B cell (primary cell): ENCODE results near the gene HLA-DOB. TPM values are rescaled to one million over a fixed set of nuclear protein-coding genes. Genes with fewer than 3 reads are reported as not detected.

Experiments used
- ATAC-seq: fragments of 200-7000 bp; cut with Tn5 transposase; one replicate; pipeline ENCODE4 v1.10.0; 2021; ENCODE audit warnings: low read depth, mild to moderate bottlenecking, moderate number of reproducible peaks, moderate library complexity
- CTCF ChIA-PET: fragments of 350-600 bp; sonication (Branson Sonifier 250); formaldehyde crosslinking; loops from one replicate; lab custom pipeline; 2021; ENCODE audit warnings: antibody characterized with exemption, inconsistent platforms; lab: Charles Lee
- POLR2A ChIA-PET: fragments of 350-600 bp; sonication (Branson Sonifier 250); formaldehyde crosslinking; loops from one replicate; lab custom pipeline; 2021; ENCODE audit warnings: antibody characterized with exemption; lab: Charles Lee
- DNase-seq: peaks from one replicate; pipeline ENCODE4 v3.0.0; 2013
- H2AFZ ChIP-seq: 2 replicates; pipeline ENCODE4 v1.6.1; 2012; ENCODE audit warnings: mild to moderate bottlenecking, low read depth, low read length; ENCODE audit not compliant: insufficient read depth, poor library complexity, severe bottlenecking
- H3K27ac ChIP-seq, 2 donors: 1 replicate in 1 of 2; 2 replicates in 1 of 2; pipeline ENCODE4 v1.5.1; 2012 to 2013; ENCODE audit warnings: low read length in 2 of 2, mild to moderate bottlenecking in 2 of 2, moderate library complexity in 1 of 2
- H3K27me3 ChIP-seq, 4 experiments: fragments of 200-600 bp in 1 of 4; sonication (generic) in 1 of 4; replicated peaks in 1 of 4; 1 replicate in 2 of 4; 2 replicates in 2 of 4; pipeline versions ENCODE4 v1.6.1 to v1.7.0; 2013 to 2016; ENCODE audit warnings: low read length in 3 of 4, mild to moderate bottlenecking in 2 of 4, mixed read lengths in 1 of 4, moderate library complexity in 1 of 4; ENCODE audit not compliant: insufficient read depth in 4 of 4, control insufficient read depth in 3 of 4; ENCODE audit errors: control extremely low read depth in 1 of 4
- H3K36me3 ChIP-seq, 2 experiments: replicated peaks in 1 of 2; 1 replicate in 1 of 2; 2 replicates in 1 of 2; pipeline versions ENCODE4 v1.6.1 to v1.7.1; 2013; ENCODE audit warnings: low read length in 1 of 2; ENCODE audit not compliant: insufficient read depth in 2 of 2, control insufficient read depth in 1 of 2; ENCODE audit errors: control extremely low read depth in 1 of 2, extremely low read depth in 1 of 2
- H3K4me1 ChIP-seq, 2 donors: fragments of 200-600 bp in 1 of 2; sonication (generic) in 1 of 2; 1 replicate in 1 of 2; 2 replicates in 1 of 2; pipeline versions ENCODE4 v1.5.1 to v1.6.1; 2013 to 2017; ENCODE audit warnings: low read length in 2 of 2; ENCODE audit not compliant: control insufficient read depth in 2 of 2, insufficient read depth in 2 of 2
- H3K4me2 ChIP-seq: replicated peaks from 2 replicates; pipeline ENCODE3; 2012; ENCODE audit warnings: mild to moderate bottlenecking, low read depth, low read length; ENCODE audit not compliant: poor library complexity, severe bottlenecking
- H3K4me3 ChIP-seq, 5 experiments: fragments of 200-600 bp in 1 of 5; sonication (generic) in 1 of 5; 1 replicate in 3 of 5; 2 replicates in 2 of 5; pipeline versions ENCODE4 v1.5.1 to v1.7.0; 2011 to 2016; ENCODE audit warnings: low read length in 4 of 5, mild to moderate bottlenecking in 4 of 5, low read depth in 2 of 5, control low read depth in 1 of 5, moderate library complexity in 1 of 5; ENCODE audit not compliant: insufficient read depth in 1 of 5; ENCODE audit errors: control extremely low read depth in 1 of 5, extremely low read depth in 1 of 5
- H3K79me2 ChIP-seq: fragments of 200-600 bp; sonication (generic); one replicate; pipeline ENCODE4 v1.6.0; 2016; ENCODE audit warnings: low read length; ENCODE audit not compliant: control insufficient read depth, insufficient read depth
- H3K9ac ChIP-seq: fragments of 200-600 bp; sonication (generic); 2 replicates; pipeline ENCODE4 v1.6.1; 2017; ENCODE audit warnings: mild to moderate bottlenecking, low read length, moderate library complexity
- H3K9me3 ChIP-seq, 3 donors: one replicate each; pipeline versions ENCODE4 v1.6.1 to v1.7.1; 2013; ENCODE audit warnings: low read length in 2 of 3; ENCODE audit not compliant: control insufficient read depth in 2 of 3, insufficient read depth in 1 of 3; ENCODE audit errors: control extremely low read depth in 1 of 3
- H4K20me1 ChIP-seq: 2 replicates; pipeline ENCODE4 v1.6.0; 2012; ENCODE audit warnings: mild to moderate bottlenecking, low read length; ENCODE audit not compliant: insufficient read depth, control insufficient read depth, poor library complexity, severe bottlenecking
- H3K27ac Mint-ChIP-seq: one replicate; pipeline ENCODE4 v1.8.0; 2021; ENCODE audit warnings: mixed read lengths
- H3K27me3 Mint-ChIP-seq: one replicate; pipeline ENCODE4 v1.8.0; 2021; ENCODE audit warnings: mixed read lengths
- H3K4me1 Mint-ChIP-seq: one replicate; pipeline ENCODE4 v1.8.0; 2021; ENCODE audit warnings: mixed read lengths
- H3K4me3 Mint-ChIP-seq: one replicate; pipeline ENCODE4 v1.8.0; 2021; ENCODE audit warnings: mixed read lengths
- H3K9me3 Mint-ChIP-seq: one replicate; pipeline ENCODE4 v1.8.0; 2022; ENCODE audit warnings: mixed read lengths; ENCODE audit not compliant: insufficient read depth
- CTCF ChIP-seq: fragments of 200-600 bp; IDR thresholded peaks from one replicate; pipeline ENCODE4 v1.8.0; 2022; ENCODE audit warnings: antibody characterized with exemption, mild to moderate bottlenecking
- EZH2 ChIP-seq: IDR thresholded peaks from 2 replicates; pipeline ENCODE4 v1.6.1; 2012; ENCODE audit warnings: borderline replicate concordance, low read depth, mild to moderate bottlenecking, moderate library complexity, low read length; ENCODE audit not compliant: insufficient read depth, poor library complexity, severe bottlenecking
- WGBS: methylation state at CpG from one replicate; pipeline ENCODE4 v1.1.5; 2013; ENCODE audit warnings: missing lambda C conversion rate; ENCODE audit not compliant: insufficient coverage; 5-methylcytosine and 5-hydroxymethylcytosine counted together
- intact Hi-C: fragments of 100-400 bp; cut with micrococcal nuclease; formaldehyde crosslinking; loops from one replicate; pipeline ENCODE4 v1.10.0; 2022
- polyA plus RNA-seq: library from polyadenylated mRNA; depleted of rRNA; stranded (reverse); fragments of >200 nt; gene quantifications from 2 replicates; pipeline ENCODE4 v1.2.3, GENCODE V29; 2012
- total RNA-seq, 2 donors: library from RNA; stranded (reverse); fragments of 120-200 nt in 1 of 2; gene quantifications; 1 replicate in 1 of 2; 2 replicates in 1 of 2; pipeline versions ENCODE4 v1.2.3 to v1.2.4, GENCODE V29; 2013 to 2022

Gene HLA-DOB
- total and polyA plus RNA-seq, 2 donors (not counting 1 experiment from before 2014, with no cell fraction given) = 109 to 231 TPM

GRCh38 chr6:32854376-32855178 lies 37.8 kb upstream of the HLA-DOB start:
- Histone ChIP-seq H3K36me3 (peaks cover 27 to 66% of the 10 kb centered on the region in 2 experiments), H3K9me3 (no peaks in the 10 kb centered on the region), H3K9ac (peak overlapping the region; percentile 99), H3K4me2 (peak overlapping the region; percentile 82), H3K4me3 (peak overlapping the region; percentile 91 to 98 (median 94)), H3K27me3 (no peaks in the 10 kb centered on the region), H3K4me1 (peaks cover 59 to 63% of the 10 kb centered on the region in 2 donors), H3K79me2 (peaks cover 98% of the 10 kb centered on the region), H4K20me1 (peaks cover 16% of the 10 kb centered on the region), H2AFZ (peak overlapping the region; percentile 86), H3K27ac (peak overlapping the region; percentile 98 to 99)
- peak; percentile 16 for ATAC-seq
- peaks cover 78% of the 10 kb centered on the region for H3K4me1 Mint-ChIP-seq
- TF ChIP-seq EZH2 (no peak), CTCF (no peak)
- peak overlapping the region; percentile 99 for H3K4me3 Mint-ChIP-seq
- WGBS = 1% methylated on average over 19 of the region's 24 CpGs
- DNase-seq = peak; percentile 81
- intact Hi-C loops = loop anchor here (1.0 kb wide), 3 partner anchors 10 to 16 kb away; partner anchors contain the start of genes PSMB8 and TAP2
- no peaks in the 10 kb centered on the region for H3K9me3 Mint-ChIP-seq
- CTCF ChIA-PET = interaction anchor here (0.6 to 8.1 kb wide), 20 partner anchors 9 to 441 kb away, joined by 3 to 359 read pairs (median 4); partner anchors contain the start of genes HLA-DMA, PSMB8 and TAP2
- H3K27me3 Mint-ChIP-seq = no peaks in the 10 kb centered on the region
- H3K27ac Mint-ChIP-seq = peak overlapping the region; percentile 100
- POLR2A ChIA-PET = interaction anchor here (0.6 to 6.4 kb wide), 14 partner anchors 10 to 1286 kb away, joined by 3 to 282 read pairs (median 4); partner anchors contain the start of genes BRD2, HLA-DMA, HLA-DOB and PBX2
